Measurements from ENCODE around the gene APLP2.

Gene APLP2

GRCh38 chr11:130040281-130040940 lies 29.3 kb upstream of the APLP2 start:
- ATAC-seq (ENCODE audit: low read depth) (no peak), DNase-seq (ENCODE audit: low spot score in 2 of 2) (no peak)
- H3K27ac Mint-ChIP-seq, result no peak overlapping the region
- no peaks in the 10 kb centered on the region for H3K9me3 Mint-ChIP-seq
- H3K4me3 Mint-ChIP-seq, result no peak overlapping the region
- peaks cover 7% of the 10 kb centered on the region for H3K4me1 Mint-ChIP-seq
- peaks cover 18% of the 10 kb centered on the region for H3K27me3 Mint-ChIP-seq
- no peaks in the 10 kb centered on the region for H3K36me3 Mint-ChIP-seq

- no peaks in the 10 kb centered on the region for H3K36me3 Mint-ChIP-seq
- H3K9me3 Mint-ChIP-seq, result no peaks in the 10 kb centered on the region
- no peak overlapping the region for H3K27ac Mint-ChIP-seq
- H3K27me3 Mint-ChIP-seq, result peaks cover 14% of the 10 kb centered on the region
- DNase-seq (ENCODE audit: low spot score in 2 of 2) (no peak), ATAC-seq (ENCODE audit: low read depth) (no peak)
- peaks cover 7% of the 10 kb centered on the region for H3K4me1 Mint-ChIP-seq
- no peak overlapping the region for H3K4me3 Mint-ChIP-seq
These were observed 27.6 kb upstream of the APLP2 start for GRCh38 chr11:130042093-130042591.

GRCh38 chr11:130043575-130043974 lies 26.1 kb upstream of the APLP2 start:
- Mint-ChIP-seq H3K9me3 (no peaks in the 10 kb centered on the region), H3K4me3 (no peak overlapping the region), H3K27ac (no peak overlapping the region), H3K36me3 (no peaks in the 10 kb centered on the region), H3K4me1 (peaks cover 7% of the 10 kb centered on the region), H3K27me3 (peaks cover 8% of the 10 kb centered on the region)
- DNase-seq (ENCODE audit: low spot score in 2 of 2) (no peak), ATAC-seq (ENCODE audit: low read depth) (no peak)

DNA sequence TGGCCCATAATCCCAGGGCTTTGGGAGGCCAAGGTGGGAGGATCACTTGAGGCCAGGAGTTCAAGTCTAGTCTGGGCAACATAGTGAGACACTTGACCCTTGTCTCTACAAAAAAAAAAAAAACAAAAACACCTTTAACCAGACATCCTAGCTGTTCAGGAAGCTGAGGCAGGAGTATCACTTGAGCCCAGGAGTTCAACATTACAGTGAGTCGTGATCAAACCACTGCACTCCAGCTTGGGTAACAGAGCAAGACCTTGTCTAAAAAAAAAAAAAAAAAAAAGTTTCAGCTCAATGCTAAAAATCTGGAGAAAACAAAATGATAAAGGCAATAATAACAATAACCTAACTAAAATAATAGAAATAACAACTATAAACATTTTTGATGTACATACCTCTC lies 22.6 kb upstream of the APLP2 start:
- Mint-ChIP-seq H3K27ac (no peak overlapping the region), H3K4me3 (no peak overlapping the region), H3K4me1 (peaks cover 4% of the 10 kb centered on the region), H3K36me3 (no peaks in the 10 kb centered on the region), H3K9me3 (no peaks in the 10 kb centered on the region), H3K27me3 (peaks cover 5% of the 10 kb centered on the region)
- ATAC-seq (ENCODE audit: low read depth) (no peak), DNase-seq (ENCODE audit: low spot score in 2 of 2) (no peak)

DNA sequence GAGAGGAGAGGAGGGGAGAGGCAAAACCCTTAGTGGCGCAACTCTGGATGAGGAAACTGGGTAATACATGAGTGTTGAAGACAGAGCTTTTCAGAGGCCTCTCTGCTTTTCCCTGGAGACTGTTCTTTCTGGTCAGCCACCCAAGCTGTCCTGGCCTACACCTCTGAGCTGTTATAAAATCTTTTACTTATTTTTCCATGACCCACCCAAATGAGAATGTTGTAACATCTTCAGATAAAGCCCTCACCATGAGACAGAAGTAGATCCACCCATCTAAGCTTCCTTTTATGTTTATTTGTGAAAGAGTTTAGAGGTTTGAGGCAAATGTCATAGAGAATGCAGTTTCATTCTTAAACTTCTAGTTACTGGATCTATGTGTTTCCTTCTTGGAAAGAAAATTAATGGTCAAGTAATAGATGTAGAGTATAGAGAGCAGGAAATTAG lies 20.3 kb upstream of the APLP2 start:
- Mint-ChIP-seq H3K4me3 (no peak overlapping the region), H3K36me3 (no peaks in the 10 kb centered on the region), H3K4me1 (no peaks in the 10 kb centered on the region), H3K27me3 (peaks cover 2% of the 10 kb centered on the region), H3K9me3 (no peaks in the 10 kb centered on the region), H3K27ac (no peak overlapping the region)
- ATAC-seq (ENCODE audit: low read depth), result no peak
- no peak for DNase-seq (ENCODE audit: low spot score in 2 of 2)

GRCh38 chr11:130050257-130050656 lies 19.4 kb upstream of the APLP2 start:
- ATAC-seq (ENCODE audit: low read depth) (no peak), DNase-seq (ENCODE audit: low spot score in 2 of 2) (no peak)
- Mint-ChIP-seq H3K9me3 (no peaks in the 10 kb centered on the region), H3K27ac (no peak overlapping the region), H3K36me3 (no peaks in the 10 kb centered on the region), H3K4me3 (no peak overlapping the region), H3K4me1 (no peaks in the 10 kb centered on the region), H3K27me3 (no peaks in the 10 kb centered on the region)

- Mint-ChIP-seq H3K4me3 (no peak overlapping the region), H3K4me1 (no peaks in the 10 kb centered on the region), H3K9me3 (no peaks in the 10 kb centered on the region), H3K27me3 (no peaks in the 10 kb centered on the region), H3K36me3 (no peaks in the 10 kb centered on the region), H3K27ac (no peak overlapping the region)
- DNase-seq (ENCODE audit: low spot score in 2 of 2), result no peak
- ATAC-seq (ENCODE audit: low read depth), result no peak
These were observed 18.6 kb upstream of the APLP2 start for GRCh38 chr11:130051082-130051481.

GRCh38 chr11:130052567-130052966 lies 17.1 kb upstream of the APLP2 start:
- Mint-ChIP-seq H3K27me3 (peaks cover 4% of the 10 kb centered on the region), H3K36me3 (no peaks in the 10 kb centered on the region), H3K4me1 (no peaks in the 10 kb centered on the region), H3K9me3 (no peaks in the 10 kb centered on the region), H3K27ac (no peak overlapping the region), H3K4me3 (no peak overlapping the region)
- ATAC-seq (ENCODE audit: low read depth) (no peak), DNase-seq (ENCODE audit: low spot score in 2 of 2) (no peak)

DNA sequence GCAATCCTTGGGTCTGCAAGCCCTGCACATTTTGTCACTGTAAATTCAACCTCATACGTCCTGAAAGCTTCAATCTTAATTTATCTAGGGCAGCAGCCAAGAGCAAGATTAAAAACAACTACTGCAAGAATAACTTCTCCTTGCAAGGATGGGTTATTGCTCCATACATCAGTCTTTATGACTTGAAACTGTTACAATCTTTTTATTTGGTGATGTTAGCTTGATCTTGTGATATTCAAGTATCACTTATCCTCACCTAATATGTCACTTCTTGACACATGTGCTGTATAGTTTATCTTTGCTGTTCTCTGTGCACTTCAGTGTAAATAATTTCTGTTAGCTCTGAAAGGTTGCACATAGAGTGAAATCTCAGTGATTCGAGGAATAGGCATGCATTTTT lies 14.7 kb upstream of the APLP2 start:
- H3K36me3 Mint-ChIP-seq, result no peaks in the 10 kb centered on the region
- H3K4me1 Mint-ChIP-seq, result no peaks in the 10 kb centered on the region
- ATAC-seq (ENCODE audit: low read depth), result no peak
- no peaks in the 10 kb centered on the region for H3K9me3 Mint-ChIP-seq
- DNase-seq (ENCODE audit: low spot score in 2 of 2), result no peak
- H3K4me3 Mint-ChIP-seq, result no peak overlapping the region
- no peak overlapping the region for H3K27ac Mint-ChIP-seq
- H3K27me3 Mint-ChIP-seq, result peaks cover 10% of the 10 kb centered on the region

DNA sequence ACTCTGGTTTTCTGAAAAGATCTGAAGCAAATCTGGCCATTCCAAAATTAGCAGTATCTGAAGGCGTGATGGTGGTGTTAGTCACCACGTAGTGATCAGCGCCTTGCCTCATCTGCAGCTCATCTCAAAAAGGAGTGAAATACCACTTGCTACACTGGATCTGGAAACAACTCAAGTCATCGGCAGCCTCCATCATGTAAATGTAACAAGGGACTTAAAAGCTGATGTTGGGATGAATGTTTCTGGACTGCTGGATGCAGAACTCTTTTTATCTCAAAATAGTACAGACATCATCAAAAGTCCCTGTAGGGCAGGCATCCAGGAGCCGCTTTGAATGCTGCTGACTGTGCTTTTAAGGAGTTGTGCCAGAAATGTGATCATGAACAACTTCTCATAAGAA lies 14.1 kb upstream of the APLP2 start:
- Mint-ChIP-seq H3K9me3 (no peaks in the 10 kb centered on the region), H3K27me3 (peaks cover 11% of the 10 kb centered on the region), H3K27ac (no peak overlapping the region), H3K4me3 (no peak overlapping the region), H3K36me3 (no peaks in the 10 kb centered on the region), H3K4me1 (no peaks in the 10 kb centered on the region)
- ATAC-seq (ENCODE audit: low read depth) (no peak), DNase-seq (ENCODE audit: low spot score in 2 of 2) (no peak)

- ATAC-seq (ENCODE audit: low read depth) (no peak), DNase-seq (ENCODE audit: low spot score in 2 of 2) (no peak)
- no peaks in the 10 kb centered on the region for H3K9me3 Mint-ChIP-seq
- H3K27ac Mint-ChIP-seq, result no peak overlapping the region
- no peaks in the 10 kb centered on the region for H3K36me3 Mint-ChIP-seq
- no peak overlapping the region for H3K4me3 Mint-ChIP-seq
- H3K4me1 Mint-ChIP-seq, result peaks cover 3% of the 10 kb centered on the region
- H3K27me3 Mint-ChIP-seq, result peaks cover 31% of the 10 kb centered on the region
These were observed 8.7 kb upstream of the APLP2 start for GRCh38 chr11:130061017-130061416.

GRCh38 chr11:130062026-130062425 lies 7.7 kb upstream of the APLP2 start:
- Mint-ChIP-seq H3K4me3 (no peak overlapping the region), H3K27ac (no peak overlapping the region), H3K9me3 (no peaks in the 10 kb centered on the region), H3K27me3 (peaks cover 29% of the 10 kb centered on the region), H3K4me1 (peaks cover 3% of the 10 kb centered on the region), H3K36me3 (no peaks in the 10 kb centered on the region)
- DNase-seq (ENCODE audit: low spot score in 2 of 2) (no peak), ATAC-seq (ENCODE audit: low read depth) (no peak)

DNA sequence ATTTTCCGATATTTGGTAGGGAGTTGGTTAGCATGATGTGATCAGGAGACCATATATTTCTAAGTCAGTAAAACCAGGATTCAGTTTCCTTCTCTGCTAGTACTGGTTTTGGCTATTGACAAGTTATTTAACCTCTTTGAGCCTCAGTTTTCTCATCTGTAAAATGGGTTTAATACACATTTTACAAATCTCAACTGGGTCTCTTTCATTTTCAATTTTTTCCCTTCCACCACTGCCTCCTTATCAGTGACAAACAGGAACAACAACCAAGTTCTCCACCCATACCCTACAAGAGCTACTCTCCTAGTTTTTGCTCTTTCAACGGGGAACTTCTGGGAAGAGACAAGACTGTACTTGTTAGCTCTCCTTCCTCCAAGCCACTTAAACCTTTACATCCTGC lies 6.2 kb upstream of the APLP2 start:
- DNase-seq (ENCODE audit: low spot score in 2 of 2) (no peak), ATAC-seq (ENCODE audit: low read depth) (no peak)
- Mint-ChIP-seq H3K27me3 (peaks cover 26% of the 10 kb centered on the region), H3K36me3 (no peaks in the 10 kb centered on the region), H3K9me3 (no peaks in the 10 kb centered on the region), H3K4me1 (peaks cover 6% of the 10 kb centered on the region), H3K27ac (no peak overlapping the region), H3K4me3 (no peak overlapping the region)

GRCh38 chr11:130064596-130064995 lies 5.1 kb upstream of the APLP2 start:
- H3K4me3 Mint-ChIP-seq, result no peak overlapping the region
- H3K36me3 Mint-ChIP-seq, result no peaks in the 10 kb centered on the region
- ATAC-seq (ENCODE audit: low read depth) (no peak), DNase-seq (ENCODE audit: low spot score in 2 of 2) (no peak)
- H3K27ac Mint-ChIP-seq, result no peak overlapping the region
- peaks cover 26% of the 10 kb centered on the region for H3K27me3 Mint-ChIP-seq
- peaks cover 11% of the 10 kb centered on the region for H3K4me1 Mint-ChIP-seq
- no peaks in the 10 kb centered on the region for H3K9me3 Mint-ChIP-seq

GRCh38 chr11:130066338-130066737 lies 3.4 kb upstream of the APLP2 start:
- Mint-ChIP-seq H3K4me1 (peaks cover 16% of the 10 kb centered on the region), H3K9me3 (no peaks in the 10 kb centered on the region), H3K4me3 (no peak overlapping the region), H3K27me3 (peaks cover 19% of the 10 kb centered on the region), H3K36me3 (no peaks in the 10 kb centered on the region), H3K27ac (no peak overlapping the region)
- no peak for DNase-seq (ENCODE audit: low spot score in 2 of 2)
- no peak for ATAC-seq (ENCODE audit: low read depth)

All from memory B cell (primary cell).